ENCODE results near the gene MRPL12.

MRPL12 gene

GRCh38 chr17:81682565-81683207 is 20.5 kb upstream of the MRPL12 start:
- peak; percentile 10 for DNase-seq (ENCODE audit: low spot score)

- DNase-seq (ENCODE audit: low spot score): no peak
Observed at GRCh38 chr17:81683208-81683583, 20.0 kb upstream of the MRPL12 start.

GRCh38 chr17:81683584-81684441 is 19.4 kb upstream of the MRPL12 start, which contains the start of the genes ARL16 and HGS:
Gene ARL16 (minus strand): TSS chr17:81683797. CDS start chr17:81683753, 44 bp downstream.
Gene HGS (plus strand): TSS chr17:81684011. CDS start chr17:81684067, 56 bp downstream.
- DNase-seq (ENCODE audit: low spot score): peak; percentile 100

- DNase-seq (ENCODE audit: low spot score): no peak
Observed at GRCh38 chr17:81684442-81684911, 18.7 kb upstream of the MRPL12 start.

- DNase-seq (ENCODE audit: low spot score): peak; percentile 96
Observed at GRCh38 chr17:81685108-81685507, 18.1 kb upstream of the MRPL12 start.

- no peak for DNase-seq (ENCODE audit: low spot score)
Observed at GRCh38 chr17:81686614-81687013, 16.6 kb upstream of the MRPL12 start.

- DNase-seq (ENCODE audit: low spot score): no peak
Observed at GRCh38 chr17:81687770-81688541, 15.2 kb upstream of the MRPL12 start.

- no peak for DNase-seq (ENCODE audit: low spot score)
Observed at GRCh38 chr17:81688616-81689015, 14.6 kb upstream of the MRPL12 start.

- DNase-seq (ENCODE audit: low spot score): no peak
Observed at GRCh38 chr17:81690066-81690465, 13.1 kb upstream of the MRPL12 start.

GRCh38 chr17:81690549-81690948 is 12.6 kb upstream of the MRPL12 start:
- DNase-seq (ENCODE audit: low spot score): no peak

GRCh38 chr17:81691196-81691595 is 12.0 kb upstream of the MRPL12 start:
- DNase-seq (ENCODE audit: low spot score): no peak

GRCh38 chr17:81691608-81692007 is 11.6 kb upstream of the MRPL12 start:
- no peak for DNase-seq (ENCODE audit: low spot score)

- DNase-seq (ENCODE audit: low spot score): no peak
Observed at GRCh38 chr17:81693509-81694210, 9.5 kb upstream of the MRPL12 start.

GRCh38 chr17:81694810-81695209 is 8.4 kb upstream of the MRPL12 start:
- no peak for DNase-seq (ENCODE audit: low spot score)

- no peak for DNase-seq (ENCODE audit: low spot score)
Observed at GRCh38 chr17:81695211-81695610, 8.0 kb upstream of the MRPL12 start.

GRCh38 chr17:81695801-81696200 is 7.4 kb upstream of the MRPL12 start:
- no peak for DNase-seq (ENCODE audit: low spot score)

- DNase-seq (ENCODE audit: low spot score): no peak
Observed at GRCh38 chr17:81696218-81696941, 6.8 kb upstream of the MRPL12 start.

- DNase-seq (ENCODE audit: low spot score): no peak
Observed at GRCh38 chr17:81697261-81698044, 5.7 kb upstream of the MRPL12 start.

- DNase-seq (ENCODE audit: low spot score): no peak
Observed at GRCh38 chr17:81700353-81701287, 2.5 kb upstream of the MRPL12 start.

Measured in kidney tubule cell (primary cell).